NCI-H1092 treated with DMSO at 0.1 percent for 48 hours (cell line): ENCODE results near the gene MAT1A.

Experiments
- DNase-seq: peaks from one replicate; lab custom pipeline; 2025; lab: John Stamatoyannopoulos, UW

Gene MAT1A

GRCh38 chr10:80281784-80282765 lies 7.4 kb downstream of the MAT1A start:
- no peak for DNase-seq

DNA sequence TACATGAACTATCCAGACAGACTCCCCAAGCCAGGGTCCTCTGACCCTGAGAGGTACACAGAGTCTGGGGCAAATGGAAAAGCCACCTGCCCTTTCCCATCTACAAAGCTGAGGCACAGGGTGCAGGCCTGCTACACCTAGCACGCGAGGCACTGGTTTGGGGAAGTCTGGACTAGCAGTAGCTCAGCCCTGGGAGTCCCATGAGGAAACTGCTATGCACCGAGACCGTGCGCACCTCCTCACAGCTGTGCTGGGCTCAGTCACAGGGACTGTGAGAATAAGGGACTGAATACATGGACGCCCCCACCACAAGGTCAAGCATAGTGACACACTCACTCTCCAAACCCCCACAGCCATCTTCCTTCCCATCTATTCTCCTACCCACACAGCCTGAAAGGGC lies 8.2 kb downstream of the MAT1A start:
- DNase-seq, result no peak

DNA sequence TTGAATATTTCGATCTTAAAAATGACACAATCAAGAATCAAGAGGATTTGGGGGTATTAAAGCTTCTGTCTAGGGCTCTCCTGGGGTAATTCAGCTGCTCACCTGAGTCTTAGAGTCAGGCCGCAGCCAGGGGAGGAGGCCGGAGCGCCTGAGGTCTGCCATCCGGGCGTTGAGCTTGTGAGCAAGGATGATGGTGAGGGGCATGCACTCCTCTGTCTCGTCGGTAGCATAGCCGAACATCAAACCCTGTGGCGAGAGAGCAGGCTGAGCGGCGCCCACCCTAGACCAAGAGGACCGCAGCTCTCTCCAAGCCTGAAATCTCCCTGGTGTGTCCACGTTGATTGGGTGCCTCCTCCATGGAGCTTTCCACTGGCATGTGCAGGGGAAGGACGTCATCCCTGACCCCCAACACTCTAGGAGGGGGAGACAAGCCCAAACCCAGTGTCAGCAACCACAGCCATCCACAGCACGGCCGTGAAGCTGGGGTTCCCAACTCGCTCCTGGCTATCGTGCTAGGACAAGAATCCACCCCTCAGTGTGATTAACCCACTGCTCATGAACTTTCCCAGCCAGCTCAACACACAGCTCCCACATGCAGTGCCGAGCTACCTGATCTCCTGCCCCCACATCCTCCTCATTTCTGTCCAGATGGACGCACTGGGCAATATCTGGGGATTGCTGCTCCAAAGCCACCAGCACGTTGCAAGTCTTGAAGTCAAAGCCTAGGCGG lies 9.2 kb downstream of the MAT1A start:
- DNase-seq, result no peak

DNA sequence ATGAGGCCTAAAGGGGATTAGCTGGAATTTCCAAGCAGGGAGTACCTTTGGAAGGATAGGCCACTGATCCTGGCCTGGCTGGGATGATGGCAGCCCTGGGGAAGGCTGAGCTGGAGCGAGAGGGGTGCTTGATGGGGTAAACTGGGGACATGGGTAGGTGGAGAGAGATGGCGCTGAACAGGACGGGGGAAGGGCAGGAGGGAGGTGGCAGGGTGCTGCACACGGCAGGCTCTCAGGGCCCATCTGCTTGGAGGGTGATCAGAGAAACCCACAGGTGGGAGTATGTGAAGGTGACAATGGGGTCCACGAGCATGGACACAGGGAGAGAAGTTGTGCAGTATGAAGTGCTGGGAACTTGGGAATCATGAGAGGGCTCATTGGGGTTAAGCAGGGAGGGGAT lies 10.3 kb downstream of the MAT1A start:
- DNase-seq, result no peak

DNA sequence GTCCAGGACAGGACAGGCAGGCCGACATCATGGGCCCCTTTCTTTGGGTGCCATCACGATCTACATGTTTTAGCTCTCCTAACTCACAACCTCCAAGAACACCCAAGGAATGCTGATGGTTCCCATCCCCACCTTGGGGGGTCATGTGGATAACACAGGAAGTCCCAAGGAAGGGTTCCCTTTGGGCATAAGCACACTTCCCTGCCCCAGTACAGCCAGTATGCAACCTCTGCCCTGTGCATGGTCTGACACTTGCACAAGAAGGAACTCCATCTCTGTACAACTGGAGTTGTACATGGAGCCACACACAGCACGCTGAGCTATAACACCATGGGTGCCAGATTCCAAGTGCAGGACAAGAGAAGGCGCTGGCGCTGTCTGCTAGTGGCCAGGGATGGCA lies 11.0 kb downstream of the MAT1A start:
- DNase-seq, result no peak

GRCh38 chr10:80277567-80278250 lies 11.7 kb downstream of the MAT1A start:
- no peak for DNase-seq

DNA sequence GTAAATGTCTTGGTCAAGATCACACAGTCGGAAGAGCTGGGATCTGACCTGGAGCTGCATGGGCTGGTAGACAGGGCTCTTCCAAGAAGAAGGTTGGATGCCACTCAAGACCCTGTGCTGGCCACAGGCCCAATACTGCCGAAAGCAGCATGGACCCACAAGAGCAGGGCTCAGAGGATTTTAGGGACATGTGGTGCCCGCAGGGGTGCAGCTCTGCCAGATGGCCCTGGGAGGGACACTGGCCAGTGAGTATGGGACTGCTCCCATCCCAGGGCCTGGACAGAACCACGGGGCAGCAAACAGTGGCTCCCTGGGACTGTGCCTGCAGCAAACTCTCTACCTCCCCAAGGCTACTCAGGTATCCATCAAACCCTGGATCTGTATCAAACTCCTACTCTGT lies 12.4 kb downstream of the MAT1A start:
- no peak for DNase-seq

DNA sequence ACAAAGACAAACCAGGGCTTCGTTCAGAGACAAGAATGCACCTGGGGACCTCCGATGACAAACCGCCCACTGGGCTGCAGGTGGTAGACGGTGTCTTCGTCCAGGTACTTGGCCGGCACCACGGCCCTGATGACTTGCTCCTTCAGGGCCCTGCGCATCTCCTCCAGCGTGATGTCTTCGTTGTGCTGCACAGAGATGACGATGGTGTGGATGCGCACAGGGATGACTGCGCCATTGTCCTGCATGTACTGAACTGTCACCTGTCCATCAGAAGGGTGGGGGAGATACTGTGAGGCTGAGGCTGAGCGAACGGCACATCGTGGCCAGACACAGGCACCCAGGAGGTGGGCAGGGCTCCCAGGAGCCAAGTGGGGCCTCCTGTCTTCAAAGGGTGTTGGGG lies 13.1 kb downstream of the MAT1A start:
- no peak for DNase-seq

- DNase-seq, result no peak
Observed at GRCh38 chr10:80275756-80276155, 13.7 kb downstream of the MAT1A start.

- no peak for DNase-seq
Observed at GRCh38 chr10:80275135-80275498, 14.3 kb downstream of the MAT1A start.

- DNase-seq, result no peak
Observed at GRCh38 chr10:80274396-80275134, 14.9 kb downstream of the MAT1A start.

GRCh38 chr10:80273523-80274170 lies 15.8 kb downstream of the MAT1A start:
- no peak for DNase-seq

- no peak for DNase-seq
Observed at GRCh38 chr10:80272793-80273522, 16.5 kb downstream of the MAT1A start.

- no peak for DNase-seq
Observed at GRCh38 chr10:80271416-80271815, 18.0 kb downstream of the MAT1A start.

DNA sequence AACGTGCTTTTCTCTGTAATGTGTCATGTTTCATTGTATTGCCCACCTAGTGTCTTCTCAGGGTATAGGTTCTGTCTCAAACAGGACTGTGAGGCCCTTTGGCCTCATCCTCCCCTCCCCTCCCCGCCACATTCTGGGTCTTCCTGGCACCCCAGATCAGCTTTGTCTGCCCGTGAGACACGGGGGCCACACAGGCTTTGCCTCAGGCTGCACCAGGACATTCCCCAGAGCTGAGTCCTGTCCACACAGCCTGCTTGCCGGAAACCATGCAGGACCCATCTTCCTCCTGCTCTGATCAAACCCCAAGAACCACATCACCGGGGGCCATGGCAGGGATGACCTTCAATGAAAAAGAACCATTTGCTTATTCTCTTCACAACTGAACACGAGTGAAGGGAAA lies 18.6 kb downstream of the MAT1A start:
- DNase-seq, result no peak

GRCh38 chr10:80268938-80269588 lies 20.4 kb downstream of the MAT1A start:
- DNase-seq, result no peak

GRCh38 chr10:80268266-80268665 lies 21.2 kb downstream of the MAT1A start:
- no peak for DNase-seq

DNA sequence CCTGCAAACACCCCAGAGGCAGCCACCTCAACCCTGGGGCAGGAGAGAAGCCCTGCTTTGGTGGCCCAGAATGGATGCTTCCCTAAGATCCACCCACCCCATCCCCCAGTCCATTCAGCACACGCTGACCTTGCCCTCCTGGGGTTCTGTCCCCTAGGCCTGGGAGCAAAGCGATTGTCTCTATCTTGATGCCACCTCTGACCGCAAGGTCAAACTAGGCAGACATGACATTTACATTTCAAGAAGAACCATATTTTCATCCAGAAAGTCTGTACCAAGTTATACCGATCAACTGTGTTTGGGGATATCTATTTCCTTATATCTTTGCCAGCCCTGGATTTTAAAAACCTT lies 23.0 kb downstream of the MAT1A start:
- no peak for DNase-seq

- no peak for DNase-seq
Observed at GRCh38 chr10:80265740-80266512, 23.5 kb downstream of the MAT1A start.
